H54 (cell line): ENCODE data around the gene WASF3.
A peak's percentile ranks its signal among the peaks of the same experiment; 100 is the strongest.

Experiments
- DNase-seq: peaks from one replicate; pipeline ENCODE4 v3.0.0; 2011; ENCODE audit warnings: low spot score, mixed read lengths; ENCODE audit not compliant: insufficient read length
- FAIRE-seq: peaks from 3 replicates; lab custom pipeline; 2011; peaks lifted over from hg19 to GRCh38; lab: Jason Lieb, UNC
- POLR2A ChIP-seq: IDR thresholded peaks from 2 replicates; pipeline ENCODE4 v1.6.1; 2011; ENCODE audit warnings: low read depth, mild to moderate bottlenecking, low read length

Gene WASF3

GRCh38 chr13:26557393-26558073 is at the start of gene WASF3:
Gene WASF3 (plus strand): TSS chr13:26557683. CDS start chr13:26642271, 84,588 bp downstream.
- TF ChIP-seq POLR2A = peak; percentile 74
- DNase-seq (peak; percentile 86), FAIRE-seq (peak; percentile 77)

- no peak for TF ChIP-seq POLR2A
- DNase-seq = no peak
Observed at GRCh38 chr13:26508885-26509284, 48.6 kb upstream of the WASF3 start.

GRCh38 chr13:26509491-26509890 is 48.0 kb upstream of the WASF3 start:
- TF ChIP-seq POLR2A = no peak
- FAIRE-seq = no peak
- DNase-seq = no peak

More at GRCh38 chr13:26508885-26509284, 48.6 kb upstream of the WASF3 start:
- no peak for FAIRE-seq

- TF ChIP-seq POLR2A = no peak
- no peak for FAIRE-seq
- DNase-seq = no peak
Observed at GRCh38 chr13:26513931-26514330, 43.6 kb upstream of the WASF3 start.

GRCh38 chr13:26515721-26516120 is 41.8 kb upstream of the WASF3 start:
- DNase-seq (no peak), FAIRE-seq (no peak)
- TF ChIP-seq POLR2A = no peak

- no peak for FAIRE-seq
- DNase-seq = no peak
- no peak for TF ChIP-seq POLR2A
Observed at GRCh38 chr13:26517936-26518335, 39.5 kb upstream of the WASF3 start.

GRCh38 chr13:26518451-26518959 is 39.0 kb upstream of the WASF3 start:
- no peak for TF ChIP-seq POLR2A
- no peak for DNase-seq
- FAIRE-seq = no peak

GRCh38 chr13:26522571-26522970 is 34.9 kb upstream of the WASF3 start:
- no peak for TF ChIP-seq POLR2A
- DNase-seq = no peak
- FAIRE-seq = no peak

- no peak for FAIRE-seq
Observed at GRCh38 chr13:26523007-26523406, 34.5 kb upstream of the WASF3 start.

GRCh38 chr13:26525528-26525927 is 32.0 kb upstream of the WASF3 start:
- DNase-seq = no peak
- no peak for TF ChIP-seq POLR2A
- no peak for FAIRE-seq

More at GRCh38 chr13:26523007-26523406, 34.5 kb upstream of the WASF3 start:
- DNase-seq = no peak
- TF ChIP-seq POLR2A = no peak

- DNase-seq (no peak), FAIRE-seq (no peak)
- TF ChIP-seq POLR2A = no peak
Observed at GRCh38 chr13:26526702-26527216, 30.7 kb upstream of the WASF3 start.

- DNase-seq (no peak), FAIRE-seq (no peak)
- no peak for TF ChIP-seq POLR2A
Observed at GRCh38 chr13:26528527-26528926, 29.0 kb upstream of the WASF3 start.

- no peak for TF ChIP-seq POLR2A
- peak; percentile 5 for DNase-seq
- no peak for FAIRE-seq
Observed at GRCh38 chr13:26529441-26529840, 28.0 kb upstream of the WASF3 start.

- TF ChIP-seq POLR2A = no peak
- FAIRE-seq = no peak
- no peak for DNase-seq
Observed at GRCh38 chr13:26531742-26532141, 25.7 kb upstream of the WASF3 start.
